ENCODE data around the gene DPM2.

Gene DPM2

GRCh38 chr9:127959398-127959797 is 21.7 kb upstream of the DPM2 start:
- H3K27me3 ChIP-seq (ENCODE audit: insufficient read depth, poor library complexity, severe bottlenecking) = no peaks in the 10 kb centered on the region
- TF ChIP-seq SPI1 (IDR thresholded peaks at IDR 0.05; ENCODE audit: borderline replicate concordance, low read depth) = no peak
- TF ChIP-seq REST (IDR thresholded peaks at IDR 0.05; ENCODE audit: insufficient replicate concordance, low read depth) = no peak
- no peak for TF ChIP-seq CTCF (IDR thresholded peaks at IDR 0.05; ENCODE audit: insufficient read depth, low read length)
- no peak overlapping the region for H3K27ac ChIP-seq (replicated peaks)
- no peak overlapping the region for H3K4me3 ChIP-seq (replicated peaks; ENCODE audit: insufficient read depth, low read length)
- DNase-seq (ENCODE audit: low read depth in 1 of 2, low spot score in 1 of 2) = no peak

- no peaks in the 10 kb centered on the region for H3K27me3 ChIP-seq (ENCODE audit: insufficient read depth, poor library complexity, severe bottlenecking)
- H3K27ac ChIP-seq (replicated peaks) = no peak overlapping the region
- DNase-seq (ENCODE audit: low read depth in 1 of 2, low spot score in 1 of 2) = no peak
- TF ChIP-seq CTCF (IDR thresholded peaks at IDR 0.05; ENCODE audit: insufficient read depth, low read length) = no peak
- no peak for TF ChIP-seq REST (IDR thresholded peaks at IDR 0.05; ENCODE audit: insufficient replicate concordance, low read depth)
- TF ChIP-seq POLR2AphosphoS5 (IDR thresholded peaks at IDR 0.05; ENCODE audit: low read depth) = no peak
- TF ChIP-seq SPI1 (IDR thresholded peaks at IDR 0.05; ENCODE audit: borderline replicate concordance, low read depth) = no peak
- no peak for TF ChIP-seq GABPA (IDR thresholded peaks at IDR 0.05; ENCODE audit: low read depth)
- no peak overlapping the region for H3K4me3 ChIP-seq (replicated peaks; ENCODE audit: insufficient read depth, low read length)
These were observed 21.1 kb upstream of the DPM2 start for GRCh38 chr9:127958728-127959127.

GRCh38 chr9:127955294-127956015 is 17.8 kb upstream of the DPM2 start:
- peak in 1 of 2 experiments; percentile 68 for DNase-seq (ENCODE audit: low read depth in 1 of 2, low spot score in 1 of 2)
- H3K27me3 ChIP-seq (ENCODE audit: insufficient read depth, poor library complexity, severe bottlenecking) = no peaks in the 10 kb centered on the region
- no peak overlapping the region for H3K27ac ChIP-seq (replicated peaks)
- H3K4me3 ChIP-seq (replicated peaks; ENCODE audit: insufficient read depth, low read length) = no peak overlapping the region
- TF ChIP-seq GABPA (IDR thresholded peaks at IDR 0.05; ENCODE audit: low read depth) (no peak), POLR2AphosphoS5 (IDR thresholded peaks at IDR 0.05; ENCODE audit: low read depth) (no peak), SPI1 (IDR thresholded peaks at IDR 0.05; ENCODE audit: borderline replicate concordance, low read depth) (no peak), CTCF (IDR thresholded peaks at IDR 0.05; ENCODE audit: insufficient read depth, low read length) (peak; percentile 33)

GRCh38 chr9:127954831-127955293 is 17.2 kb upstream of the DPM2 start:
- H3K27me3 ChIP-seq (ENCODE audit: insufficient read depth, poor library complexity, severe bottlenecking) = no peaks in the 10 kb centered on the region
- no peak overlapping the region for H3K27ac ChIP-seq (replicated peaks)
- DNase-seq (ENCODE audit: low read depth in 1 of 2, low spot score in 1 of 2) = no peak
- TF ChIP-seq REST (IDR thresholded peaks at IDR 0.05; ENCODE audit: insufficient replicate concordance, low read depth) = peak; percentile 17
- TF ChIP-seq SPI1 (IDR thresholded peaks at IDR 0.05; ENCODE audit: borderline replicate concordance, low read depth) = no peak
- H3K4me3 ChIP-seq (replicated peaks; ENCODE audit: insufficient read depth, low read length) = no peak overlapping the region
